ENCODE measurements around the gene ZNF438.
"Not testable (repeated sequence)": the region's sequence is repeated elsewhere in the genome, so short reads cannot be mapped to it uniquely, and the experiment has no call there.

ZNF438 gene

DNA sequence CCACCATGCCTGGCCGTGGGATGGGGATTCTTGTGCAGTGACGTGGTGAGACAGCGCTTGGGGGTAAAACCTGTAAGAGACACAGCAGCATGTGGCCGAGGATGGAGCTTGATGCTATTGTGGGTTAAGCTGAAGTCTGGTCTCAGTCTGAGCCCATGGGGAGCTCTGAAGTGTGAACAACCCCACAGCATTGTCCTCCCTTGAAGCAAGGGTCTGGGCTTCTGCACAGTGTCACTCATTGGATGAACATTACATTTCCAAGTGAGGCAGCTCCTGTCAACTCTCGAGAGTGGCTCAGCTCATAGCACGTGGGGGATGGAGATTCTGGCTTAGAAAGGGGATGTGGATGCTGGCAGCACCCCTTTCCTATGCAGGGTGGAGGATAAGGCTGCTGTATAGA, 32.2 kb upstream of the ZNF438 start:
- no peak for TF ChIP-seq ZFX (IDR thresholded peaks at IDR 0.05)
- TF ChIP-seq, protein P1, sequence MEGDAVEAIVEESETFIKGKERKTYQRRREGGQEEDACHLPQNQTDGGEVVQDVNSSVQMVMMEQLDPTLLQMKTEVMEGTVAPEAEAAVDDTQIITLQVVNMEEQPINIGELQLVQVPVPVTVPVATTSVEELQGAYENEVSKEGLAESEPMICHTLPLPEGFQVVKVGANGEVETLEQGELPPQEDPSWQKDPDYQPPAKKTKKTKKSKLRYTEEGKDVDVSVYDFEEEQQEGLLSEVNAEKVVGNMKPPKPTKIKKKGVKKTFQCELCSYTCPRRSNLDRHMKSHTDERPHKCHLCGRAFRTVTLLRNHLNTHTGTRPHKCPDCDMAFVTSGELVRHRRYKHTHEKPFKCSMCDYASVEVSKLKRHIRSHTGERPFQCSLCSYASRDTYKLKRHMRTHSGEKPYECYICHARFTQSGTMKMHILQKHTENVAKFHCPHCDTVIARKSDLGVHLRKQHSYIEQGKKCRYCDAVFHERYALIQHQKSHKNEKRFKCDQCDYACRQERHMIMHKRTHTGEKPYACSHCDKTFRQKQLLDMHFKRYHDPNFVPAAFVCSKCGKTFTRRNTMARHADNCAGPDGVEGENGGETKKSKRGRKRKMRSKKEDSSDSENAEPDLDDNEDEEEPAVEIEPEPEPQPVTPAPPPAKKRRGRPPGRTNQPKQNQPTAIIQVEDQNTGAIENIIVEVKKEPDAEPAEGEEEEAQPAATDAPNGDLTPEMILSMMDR (conservative IDR thresholded peaks at IDR 0.05): no peak
- H3K27ac ChIP-seq: no peak overlapping the region

DNA sequence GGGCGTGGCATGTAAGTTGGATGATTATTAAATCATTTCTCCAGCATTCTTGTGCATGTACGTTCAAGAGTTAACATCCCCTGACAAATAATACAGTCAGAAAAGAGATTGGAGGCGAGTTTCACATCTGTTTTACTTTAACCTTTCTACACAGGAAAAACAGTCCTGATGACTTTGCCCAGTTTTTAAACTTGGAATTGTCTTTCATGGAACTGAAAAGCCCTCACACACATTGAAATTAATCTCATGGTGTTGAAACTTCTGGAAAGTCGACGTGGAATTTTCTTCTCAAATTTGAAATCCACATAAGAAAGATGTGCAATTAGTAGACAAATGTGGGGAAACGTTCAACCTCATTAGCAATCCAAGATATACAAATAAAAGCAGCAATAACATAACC, 31.2 kb upstream of the ZNF438 start:
- H3K27ac ChIP-seq: no peak overlapping the region
- no peak for TF ChIP-seq ZFX (IDR thresholded peaks at IDR 0.05)
- TF ChIP-seq, protein P1 (conservative IDR thresholded peaks at IDR 0.05): no peak

DNA sequence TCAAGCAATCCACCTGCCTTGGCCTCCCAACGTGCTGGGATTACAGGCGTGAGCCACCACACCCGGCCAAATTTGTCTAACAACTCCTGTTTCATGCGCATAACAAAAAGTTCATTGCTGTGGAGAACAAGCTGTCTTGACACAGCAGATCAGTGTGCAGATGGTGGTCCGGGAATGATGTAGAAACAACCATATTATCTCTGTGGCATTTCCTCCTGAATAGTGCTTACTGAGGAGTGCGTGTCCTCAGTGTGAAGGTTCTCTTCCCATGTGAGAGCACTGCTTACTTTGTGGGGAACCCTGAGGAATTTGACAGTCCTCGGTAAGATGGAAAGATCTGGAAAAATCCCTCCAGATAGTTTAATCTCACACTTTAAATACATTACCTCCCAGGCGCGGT, 30.3 kb upstream of the ZNF438 start:
- H3K27ac ChIP-seq: no peak overlapping the region

DNA sequence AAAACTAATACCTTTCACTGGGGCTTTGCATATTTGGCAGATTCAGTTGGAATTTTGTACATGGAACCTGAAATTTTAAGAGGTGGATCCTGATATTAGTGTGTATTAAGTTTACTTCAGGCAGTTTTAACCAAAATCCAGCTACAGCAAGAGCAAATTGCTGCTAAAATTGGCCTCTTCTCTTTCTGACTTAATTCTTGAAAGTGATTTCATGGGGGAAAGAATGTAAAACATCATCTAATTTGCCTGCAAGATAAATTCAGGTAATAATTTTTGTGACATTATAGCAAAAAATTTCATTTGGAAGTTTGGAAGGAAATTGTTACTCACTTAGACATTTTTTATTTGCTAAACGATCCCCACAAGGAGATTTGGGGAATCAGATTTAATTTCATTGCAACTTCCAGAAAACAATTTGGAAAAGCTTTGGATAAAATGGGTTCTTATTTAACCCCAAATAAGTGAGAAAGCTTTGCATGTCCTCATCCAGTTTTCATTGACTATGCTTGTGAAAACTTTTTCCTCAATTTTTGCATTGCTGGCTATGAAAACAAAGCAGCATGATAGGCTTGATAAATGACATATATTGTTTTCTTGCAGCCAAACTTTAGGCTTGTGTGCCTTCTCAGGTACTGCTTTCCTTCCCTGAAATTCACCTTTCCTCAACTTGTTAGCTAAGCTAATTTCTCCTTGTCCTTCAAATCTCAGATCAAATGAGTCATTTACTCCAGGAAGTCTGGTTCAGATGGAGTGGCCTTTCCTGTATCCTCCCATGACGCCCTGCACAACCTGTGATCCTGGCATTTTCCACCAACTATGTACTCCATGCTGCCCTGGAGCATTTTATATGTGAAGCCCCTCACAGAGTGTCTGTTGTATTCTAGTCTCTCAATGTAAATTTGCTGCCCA, 27.4 kb upstream of the ZNF438 start:
- TF ChIP-seq, protein P1 (conservative IDR thresholded peaks at IDR 0.05): no peak
- no peak for TF ChIP-seq ZFX (IDR thresholded peaks at IDR 0.05)
- no peak overlapping the region for H3K27ac ChIP-seq

More for the DNA sequence above, 30.3 kb upstream of the ZNF438 start:
- TF ChIP-seq, protein P1 (conservative IDR thresholded peaks at IDR 0.05): no peak

DNA sequence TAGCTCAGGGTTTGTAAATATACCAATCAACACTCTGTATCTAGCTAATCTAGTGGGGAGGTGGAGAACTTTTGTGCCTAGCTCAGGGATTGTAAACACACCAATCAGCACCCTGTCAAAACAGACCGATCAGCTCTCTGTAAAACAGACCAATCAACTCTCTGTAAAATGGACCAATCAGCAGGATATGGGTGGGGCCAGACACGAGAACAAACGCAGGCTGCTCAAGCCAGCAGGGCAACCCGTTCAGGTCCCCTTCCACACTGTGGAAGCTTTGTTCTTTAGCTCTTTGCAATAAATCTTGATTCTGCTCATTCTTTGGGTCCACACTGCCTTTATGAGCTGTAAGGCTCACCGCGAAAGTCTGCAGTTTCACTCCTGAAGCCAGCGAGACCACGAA, 25.0 kb upstream of the ZNF438 start:
- not testable (repeated sequence) for H3K27ac ChIP-seq

DNA sequence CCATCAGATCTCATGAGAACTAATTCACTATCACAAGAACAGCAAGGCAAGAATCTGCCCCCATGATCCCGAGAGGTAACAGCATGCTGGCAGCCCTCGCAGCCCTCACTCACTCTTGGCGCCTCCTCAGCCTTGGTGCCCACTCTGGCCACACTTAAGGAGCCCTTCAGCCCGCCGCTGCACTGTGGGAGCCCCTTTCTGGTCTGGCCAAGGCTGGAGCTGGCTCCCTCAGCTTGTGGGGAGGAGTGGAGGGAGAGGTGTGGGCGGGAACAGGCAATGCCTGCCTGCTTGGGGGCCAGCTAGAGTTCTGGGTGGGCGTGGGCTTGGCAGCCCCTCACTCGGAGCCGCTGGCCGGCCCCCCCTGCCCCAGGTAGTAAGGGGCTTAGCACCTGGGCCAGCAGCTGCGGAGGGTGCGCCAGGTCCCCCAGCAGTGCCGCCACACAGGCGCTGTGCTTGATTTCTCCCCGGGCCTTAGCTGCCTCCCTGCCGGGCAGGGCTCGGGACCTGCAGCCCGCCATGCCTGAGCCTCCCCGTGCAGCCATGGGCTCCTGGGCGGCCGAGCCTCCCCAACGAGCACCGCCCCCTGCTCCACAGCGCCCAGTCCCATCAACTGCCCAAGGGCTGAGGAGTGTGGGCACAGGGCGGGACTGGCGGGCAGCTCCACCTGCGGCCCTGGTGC, 24.0 kb upstream of the ZNF438 start:
- H3K27ac ChIP-seq: no peak overlapping the region
- TF ChIP-seq, protein P1 (conservative IDR thresholded peaks at IDR 0.05): no peak
- TF ChIP-seq ZFX (IDR thresholded peaks at IDR 0.05): no peak

DNA sequence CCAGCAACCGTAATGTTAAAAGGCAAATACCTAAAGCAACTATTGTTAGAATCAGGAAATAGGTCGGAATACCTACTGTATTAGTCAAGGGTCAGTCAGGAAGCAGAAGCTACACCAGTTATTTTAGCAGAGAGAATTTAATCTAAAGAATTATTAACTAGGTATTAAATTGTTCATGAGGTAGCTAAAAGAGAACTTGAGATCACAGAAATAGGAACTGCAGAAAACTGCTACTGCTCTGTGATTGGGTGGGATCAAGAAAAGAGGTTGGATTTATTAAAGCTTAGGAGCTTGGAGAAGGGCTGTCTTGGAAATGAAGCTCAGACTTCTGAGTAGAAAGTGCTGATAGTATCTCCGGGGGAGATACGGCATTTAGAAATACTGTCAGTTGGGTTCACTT, 20.0 kb upstream of the ZNF438 start:
- no peak for TF ChIP-seq ZFX (IDR thresholded peaks at IDR 0.05)
- TF ChIP-seq, protein P1 (conservative IDR thresholded peaks at IDR 0.05): no peak
- H3K27ac ChIP-seq: no peak overlapping the region
